GM12892 (cell line): ENCODE data around the gene FBXL13.

Source experiments
- POLR2A ChIP-seq: IDR thresholded peaks from 2 replicates; pipeline ENCODE4 v1.6.1; 2011; ENCODE audit warnings: low read depth, low read length, control low read depth
- POLR2AphosphoS5 ChIP-seq: IDR thresholded peaks from 2 replicates; pipeline ENCODE4 v1.6.1; 2011; ENCODE audit warnings: low read depth, low read length, control low read depth
- TAF1 ChIP-seq: IDR thresholded peaks from 2 replicates; pipeline ENCODE4 v1.6.1; 2011; ENCODE audit warnings: low read depth, mild to moderate bottlenecking, control low read depth, low read length, borderline replicate concordance

DNA sequence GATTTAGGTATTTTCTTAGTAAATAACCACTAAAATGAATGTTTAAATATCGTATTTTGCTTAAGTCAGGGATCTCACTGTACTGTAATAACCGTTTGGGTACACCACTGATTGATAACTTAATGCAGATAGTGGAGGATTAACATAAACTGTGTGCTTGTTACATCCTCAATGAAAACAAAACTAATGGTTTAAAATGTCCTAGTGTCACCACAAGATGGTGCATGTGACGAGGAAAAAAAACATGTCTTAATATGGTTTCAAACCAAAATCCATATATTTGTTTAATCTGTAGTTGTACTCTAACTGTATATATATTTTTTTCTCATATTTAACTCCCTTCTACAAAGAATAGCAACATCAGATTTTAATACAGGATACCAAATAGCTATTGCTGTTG lies 19.5 kb upstream of the FBXL13 start:
- no peak for TF ChIP-seq POLR2A
- no peak for TF ChIP-seq POLR2AphosphoS5
- TF ChIP-seq TAF1 = no peak
